OCI-LY7 (cell line): ENCODE data around the gene C18orf54.

Experiments used
- EZH2phosphoT487 ChIP-seq: fragments of 200-600 bp; sonication (generic); IDR thresholded peaks from 2 replicates; pipeline ENCODE4 v1.6.1; 2018; ENCODE audit warnings: low read depth, borderline replicate concordance, mild to moderate bottlenecking, mixed run types, antibody characterized with exemption, low read length, moderate library complexity, mixed read lengths
- TF ChIP-seq, protein P1 (sequence below): fragments of 200-600 bp; sonication (generic); conservative IDR thresholded peaks from 2 replicates; pipeline ENCODE4 v1.5.1; 2014; ENCODE audit warnings: mild to moderate bottlenecking, antibody characterized with exemption, low read length, moderate library complexity, mixed read lengths

DNA sequence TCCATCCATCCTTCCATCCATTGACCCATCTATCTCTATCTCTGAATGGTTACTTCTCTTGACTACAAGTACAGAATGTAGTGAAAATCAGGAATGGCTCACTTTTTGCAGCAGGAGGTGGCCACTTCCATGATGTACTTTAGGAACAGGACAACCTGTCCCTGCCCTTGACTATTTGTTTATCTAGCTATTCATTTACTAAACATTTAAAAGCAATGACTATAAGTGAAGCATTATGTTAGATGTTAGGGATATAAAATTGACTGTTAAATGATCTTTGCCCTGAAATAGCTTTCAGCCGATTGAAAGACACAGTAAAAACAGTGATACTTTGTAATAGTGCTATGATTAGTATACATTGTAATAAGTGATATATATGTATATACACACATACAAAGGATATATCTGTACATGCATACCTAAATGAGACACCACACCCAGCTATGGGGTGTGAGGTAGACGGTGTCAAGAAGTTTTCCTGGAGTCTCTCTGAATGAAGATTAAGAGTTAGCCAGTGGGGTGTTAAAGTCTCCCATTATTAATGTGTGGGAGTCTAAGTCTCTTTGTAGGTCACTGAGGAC, 68.5 kb downstream of the C18orf54 start:
- TF ChIP-seq, protein P1, sequence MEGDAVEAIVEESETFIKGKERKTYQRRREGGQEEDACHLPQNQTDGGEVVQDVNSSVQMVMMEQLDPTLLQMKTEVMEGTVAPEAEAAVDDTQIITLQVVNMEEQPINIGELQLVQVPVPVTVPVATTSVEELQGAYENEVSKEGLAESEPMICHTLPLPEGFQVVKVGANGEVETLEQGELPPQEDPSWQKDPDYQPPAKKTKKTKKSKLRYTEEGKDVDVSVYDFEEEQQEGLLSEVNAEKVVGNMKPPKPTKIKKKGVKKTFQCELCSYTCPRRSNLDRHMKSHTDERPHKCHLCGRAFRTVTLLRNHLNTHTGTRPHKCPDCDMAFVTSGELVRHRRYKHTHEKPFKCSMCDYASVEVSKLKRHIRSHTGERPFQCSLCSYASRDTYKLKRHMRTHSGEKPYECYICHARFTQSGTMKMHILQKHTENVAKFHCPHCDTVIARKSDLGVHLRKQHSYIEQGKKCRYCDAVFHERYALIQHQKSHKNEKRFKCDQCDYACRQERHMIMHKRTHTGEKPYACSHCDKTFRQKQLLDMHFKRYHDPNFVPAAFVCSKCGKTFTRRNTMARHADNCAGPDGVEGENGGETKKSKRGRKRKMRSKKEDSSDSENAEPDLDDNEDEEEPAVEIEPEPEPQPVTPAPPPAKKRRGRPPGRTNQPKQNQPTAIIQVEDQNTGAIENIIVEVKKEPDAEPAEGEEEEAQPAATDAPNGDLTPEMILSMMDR: no peak
- no peak for TF ChIP-seq EZH2phosphoT487
